HG03135 (cell line): ENCODE measurements around the gene GJB3.
"Not testable (repeated sequence)": the region's sequence is repeated elsewhere in the genome, so short reads cannot be mapped to it uniquely, and the experiment has no call there.

Experiments
- ATAC-seq: cut with Tn5 transposase; IDR thresholded peaks from one replicate; pipeline ENCODE4 v1.9.1; 2021; ENCODE audit warnings: mild to moderate bottlenecking, moderate library complexity; ENCODE audit not compliant: unreplicated experiment

GJB3 gene

GRCh38 chr1:34759503-34760357 is 21.3 kb upstream of the GJB3 start, which contains the start of gene GJB4:
Gene GJB4, plus strand, starts transcription at chr1:34759740. Its CDS starts 1,515 bp downstream, at chr1:34761255.
- ATAC-seq, result no peak

- ATAC-seq, result no peak
These were observed 19.7 kb upstream of the GJB3 start for GRCh38 chr1:34761176-34761761.

GRCh38 chr1:34761776-34762307 is 19.2 kb upstream of the GJB3 start:
- ATAC-seq, result no peak

- no peak for ATAC-seq
These were observed 18.4 kb upstream of the GJB3 start for GRCh38 chr1:34762474-34763141.

GRCh38 chr1:34763142-34763781 is 17.8 kb upstream of the GJB3 start:
- no peak for ATAC-seq

- ATAC-seq, result no peak
These were observed 12.2 kb upstream of the GJB3 start for GRCh38 chr1:34768856-34769255.

GRCh38 chr1:34770891-34771504 is 10.0 kb upstream of the GJB3 start:
- no peak for ATAC-seq

GRCh38 chr1:34771573-34772371 is 9.2 kb upstream of the GJB3 start:
- ATAC-seq, result no peak

GRCh38 chr1:34773114-34773513 is 7.9 kb upstream of the GJB3 start:
- not testable (repeated sequence) for ATAC-seq

GRCh38 chr1:34774957-34775356 is 6.1 kb upstream of the GJB3 start:
- no peak for ATAC-seq

- ATAC-seq, result no peak
These were observed 4.1 kb upstream of the GJB3 start for GRCh38 chr1:34776911-34777310.

GRCh38 chr1:34777519-34778321 is 3.3 kb upstream of the GJB3 start:
- no peak for ATAC-seq

GRCh38 chr1:34778381-34778780 is 2.6 kb upstream of the GJB3 start:
- no peak for ATAC-seq

GRCh38 chr1:34779005-34779404 is 2.0 kb upstream of the GJB3 start:
- ATAC-seq, result no peak

GRCh38 chr1:34779526-34779925 is 1.5 kb upstream of the GJB3 start:
- ATAC-seq, result no peak

- ATAC-seq, result no peak
These were observed 1.1 kb upstream of the GJB3 start for GRCh38 chr1:34779962-34780361.

- ATAC-seq, result no peak
These were observed 486 bp upstream of the GJB3 start for GRCh38 chr1:34780528-34780927.

- no peak for ATAC-seq
These were observed 904 bp downstream of the GJB3 start for GRCh38 chr1:34781844-34782391.

- no peak for ATAC-seq
These were observed 3.8 kb downstream of the GJB3 start for GRCh38 chr1:34784751-34785221.
